MM.1S (cell line): ENCODE data around the gene SPATA45.
A peak's percentile ranks its signal among the peaks of the same experiment; 100 is the strongest.

Experiments
- DNase-seq: peaks from one replicate; pipeline ENCODE4 v3.0.0-alpha.2; 2015
- H2AFZ ChIP-seq: fragments of 300-600 bp; sonication (generic); 2 replicates; pipeline ENCODE4 v1.6.0; 2016; ENCODE audit warnings: antibody characterized with exemption, low read length
- H3F3A ChIP-seq: fragments of 300-600 bp; sonication (generic); 2 replicates; pipeline ENCODE4 v1.6.1; 2016; ENCODE audit warnings: mild to moderate bottlenecking, antibody characterized with exemption, low read length, moderate library complexity, mixed read lengths; ENCODE audit not compliant: insufficient read depth
- H3K27ac ChIP-seq: fragments of 300-600 bp; sonication (generic); 2 replicates; pipeline ENCODE4 v1.5.1; 2016; ENCODE audit warnings: mild to moderate bottlenecking, low read length
- H3K27me3 ChIP-seq: fragments of 300-600 bp; sonication (generic); replicated peaks from 2 replicates; pipeline ENCODE4 v1.6.0; 2016; ENCODE audit warnings: low read length; ENCODE audit not compliant: insufficient read depth
- H3K36me3 ChIP-seq: fragments of 300-600 bp; sonication (generic); replicated peaks from 2 replicates; pipeline ENCODE4 v1.6.1; 2016; ENCODE audit warnings: mild to moderate bottlenecking, low read length, mixed read lengths; ENCODE audit not compliant: insufficient read depth
- H3K4me1 ChIP-seq: fragments of 300-600 bp; sonication (generic); 2 replicates; pipeline ENCODE4 v1.6.1; 2016; ENCODE audit warnings: low read length, mixed read lengths
- H3K4me2 ChIP-seq: fragments of 300-600 bp; sonication (generic); 2 replicates; pipeline ENCODE4 v1.6.0; 2016; ENCODE audit warnings: low read depth, low read length
- H3K4me3 ChIP-seq: fragments of 300-600 bp; sonication (generic); 2 replicates; pipeline ENCODE4 v1.5.1; 2016; ENCODE audit warnings: low read length, mixed read lengths
- H3K79me2 ChIP-seq: fragments of 300-600 bp; sonication (generic); 2 replicates; pipeline ENCODE4 v1.6.1; 2016; ENCODE audit warnings: mixed run types, low read length, mixed read lengths
- H3K9ac ChIP-seq: fragments of 300-600 bp; sonication (generic); 2 replicates; pipeline ENCODE4 v1.6.1; 2016; ENCODE audit warnings: low read length, mixed read lengths
- H3K9me2 ChIP-seq: fragments of 300-600 bp; sonication (generic); replicated peaks from 2 replicates; pipeline ENCODE4 v1.6.1; 2016; ENCODE audit warnings: mild to moderate bottlenecking, low read length, mixed read lengths; ENCODE audit not compliant: insufficient read depth
- H3K9me3 ChIP-seq: fragments of 300-600 bp; sonication (generic); replicated peaks from 2 replicates; pipeline ENCODE4 v1.6.1; 2016; ENCODE audit warnings: mild to moderate bottlenecking, low read length, mixed read lengths; ENCODE audit not compliant: insufficient read depth
- H4K20me1 ChIP-seq: fragments of 300-600 bp; sonication (generic); 2 replicates; pipeline ENCODE4 v1.6.1; 2016; ENCODE audit warnings: mild to moderate bottlenecking, low read length, moderate library complexity, mixed read lengths; ENCODE audit not compliant: insufficient read depth
- CTCF ChIP-seq: fragments of 300-600 bp; sonication (generic); IDR thresholded peaks from 2 replicates; pipeline ENCODE4 v1.5.1; 2016; ENCODE audit warnings: antibody characterized with exemption, low read length, mixed read lengths
- EZH2 ChIP-seq: fragments of 300-600 bp; sonication (generic); optimal IDR thresholded peaks from 2 replicates; pipeline ENCODE3; 2017; ENCODE audit warnings: low read depth, mild to moderate bottlenecking, antibody characterized with exemption, low read length, mixed read lengths
- EZH2phosphoT487 ChIP-seq: fragments of 300-600 bp; sonication (generic); IDR thresholded peaks from 2 replicates; pipeline ENCODE4 v1.6.1; 2018; ENCODE audit warnings: antibody characterized with exemption, low read length

The SPATA45 gene

GRCh38 chr1:212782422-212783154 is 64.9 kb downstream of the SPATA45 start:
- H3K4me2 ChIP-seq: no peak overlapping the region
- 0 out of 2 replicates have a peak, but pooled peaks cover 10% of the 10 kb centered on the region for H3K36me3 ChIP-seq
- H4K20me1 ChIP-seq: no peaks in the 10 kb centered on the region
- peaks cover 5% of the 10 kb centered on the region; the same call in 1 of the 2 replicates for H3K79me2 ChIP-seq
- no peak overlapping the region for H3K27ac ChIP-seq
- H2AFZ ChIP-seq: no peak overlapping the region
- H3K27me3 ChIP-seq: no peaks in the 10 kb centered on the region
- no peaks in the 10 kb centered on the region for H3F3A ChIP-seq
- H3K4me1 ChIP-seq: no peaks in the 10 kb centered on the region
- peak; percentile 78 for TF ChIP-seq CTCF
- TF ChIP-seq EZH2phosphoT487: no peak
- H3K9me3 ChIP-seq: no peaks in the 10 kb centered on the region
- H3K9me2 ChIP-seq: no peaks in the 10 kb centered on the region
- H3K9ac ChIP-seq: no peak overlapping the region
- no peak overlapping the region for H3K4me3 ChIP-seq
- peak; percentile 44 for DNase-seq

DNA sequence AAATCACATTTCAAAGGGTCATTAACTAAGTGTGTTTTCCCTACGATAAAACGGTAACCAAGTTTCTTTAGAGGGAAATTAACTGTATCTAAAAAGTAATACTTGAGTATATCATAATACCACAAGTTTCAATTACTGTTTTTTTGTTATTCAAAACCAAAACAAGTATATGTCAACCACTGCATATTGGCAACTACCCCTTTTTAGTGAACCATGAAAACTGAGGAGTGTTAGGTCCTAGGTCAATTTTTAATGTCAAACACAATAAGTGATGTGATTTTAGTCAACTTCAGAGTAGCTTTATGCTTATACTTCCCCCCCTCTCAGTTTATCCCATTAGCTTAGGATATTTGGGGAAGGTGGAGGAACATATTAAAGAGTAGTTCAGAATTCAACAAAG is 66.2 kb downstream of the SPATA45 start:
- H3K79me2 ChIP-seq: no peaks in the 10 kb centered on the region
- H3K4me1 ChIP-seq: no peaks in the 10 kb centered on the region
- no peaks in the 10 kb centered on the region for H3F3A ChIP-seq
- H4K20me1 ChIP-seq: no peaks in the 10 kb centered on the region
- no peak overlapping the region for H3K4me3 ChIP-seq
- H3K9me3 ChIP-seq: no peaks in the 10 kb centered on the region
- no peak for TF ChIP-seq CTCF
- H3K9ac ChIP-seq: no peak overlapping the region
- no peak for DNase-seq
- no peak overlapping the region for H3K27ac ChIP-seq
- no peak overlapping the region for H3K4me2 ChIP-seq
- 0 out of 2 replicates have a peak, but pooled peaks cover 10% of the 10 kb centered on the region for H3K36me3 ChIP-seq
- H3K27me3 ChIP-seq: no peaks in the 10 kb centered on the region
- H3K9me2 ChIP-seq: no peaks in the 10 kb centered on the region
- no peak overlapping the region for H2AFZ ChIP-seq

DNA sequence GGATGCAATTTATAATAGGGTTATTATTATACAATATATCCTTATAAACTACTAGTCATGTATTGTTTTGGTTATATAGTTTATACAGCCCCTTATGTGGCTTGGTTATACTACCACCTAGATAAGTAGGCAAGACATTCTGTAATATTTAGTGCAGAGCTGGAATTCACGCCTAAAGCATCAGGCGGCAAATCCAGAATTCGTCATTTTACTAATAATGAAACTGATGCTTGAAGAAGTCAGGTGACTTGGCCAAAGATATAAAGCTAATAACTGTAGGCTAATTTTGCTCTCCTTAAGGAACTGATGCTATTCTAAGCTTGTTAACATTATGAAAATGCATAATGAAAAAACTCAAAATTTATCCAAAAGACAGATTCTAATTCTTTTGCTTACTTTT is 66.7 kb downstream of the SPATA45 start:
- H3K4me2 ChIP-seq: no peak overlapping the region
- 0 out of 2 replicates have a peak, but pooled peaks cover 7% of the 10 kb centered on the region for H3K36me3 ChIP-seq

More for the DNA sequence above, 66.7 kb downstream of the SPATA45 start:
- TF ChIP-seq EZH2phosphoT487 (no peak), EZH2 (no peak), CTCF (no peak)
- Histone ChIP-seq H3K9me2 (no peaks in the 10 kb centered on the region), H3K27me3 (no peaks in the 10 kb centered on the region), H3K9ac (no peak overlapping the region), H3K27ac (no peak overlapping the region), H2AFZ (no peak overlapping the region), H3K4me1 (no peaks in the 10 kb centered on the region), H3F3A (no peaks in the 10 kb centered on the region), H3K4me3 (no peak overlapping the region), H3K79me2 (no peaks in the 10 kb centered on the region), H3K9me3 (no peaks in the 10 kb centered on the region), H4K20me1 (no peaks in the 10 kb centered on the region)
- no peak for DNase-seq
